Stimulated activated naive B cell treated with anti-CD40 and anti-IgM and Interleukin-4, amounts not matched to agents 10 μg/mL and 1 μg/mL and 100 μg/mL, for 72 hours (primary cell): ENCODE results near the gene BRCA1.
"Not testable (repeated sequence)": the region's sequence is repeated elsewhere in the genome, so short reads cannot be mapped to it uniquely, and the experiment has no call there.

Experiments
- ATAC-seq, 2 donors: fragments of 150-1000 bp; cut with Tn5 transposase; replicated peaks; 2 replicates each; pipeline ENCODE4 v1.10.0; 2021; ENCODE audit warnings: moderate library complexity in 1 of 2
- DNase-seq: peaks from one replicate; pipeline ENCODE4 v3.0.0; 2021
- H3K27ac Mint-ChIP-seq: one replicate; pipeline ENCODE4 v1.8.0; 2022; ENCODE audit warnings: mild to moderate bottlenecking, mixed read lengths
- H3K27me3 Mint-ChIP-seq, 2 donors: one replicate each; pipeline ENCODE4 v1.8.0; 2022; ENCODE audit warnings: mixed read lengths in 2 of 2
- H3K36me3 Mint-ChIP-seq, 2 donors: one replicate each; pipeline ENCODE4 v1.8.0; 2022; ENCODE audit warnings: mixed read lengths in 2 of 2, mild to moderate bottlenecking in 1 of 2
- H3K4me1 Mint-ChIP-seq, 2 donors: one replicate each; pipeline ENCODE4 v1.8.0; 2022; ENCODE audit warnings: mixed read lengths in 2 of 2, mild to moderate bottlenecking in 1 of 2
- H3K4me3 Mint-ChIP-seq, 2 donors: one replicate each; pipeline ENCODE4 v1.8.0; 2022; ENCODE audit warnings: mild to moderate bottlenecking in 2 of 2, mixed read lengths in 2 of 2, moderate library complexity in 1 of 2
- H3K9me3 Mint-ChIP-seq, 2 donors: one replicate each; pipeline ENCODE4 v1.8.0; 2022; ENCODE audit warnings: mixed read lengths in 2 of 2, mild to moderate bottlenecking in 1 of 2

The BRCA1 gene

GRCh38 chr17:43069368-43069898, 55.7 kb downstream of the BRCA1 start:
- Mint-ChIP-seq H3K27ac (no peak overlapping the region), H3K9me3 (no peaks in the 10 kb centered on the region), H3K4me3 (no peak overlapping the region), H3K4me1 (no peaks in the 10 kb centered on the region), H3K36me3 (peaks cover 4 to 21% of the 10 kb centered on the region in 2 donors), H3K27me3 (no peaks in the 10 kb centered on the region)
- ATAC-seq (no peak), DNase-seq (no peak)

- DNase-seq (no peak), ATAC-seq (no peak)
- Mint-ChIP-seq H3K4me1 (no peaks in the 10 kb centered on the region), H3K27ac (no peak overlapping the region), H3K27me3 (no peaks in the 10 kb centered on the region), H3K9me3 (no peaks in the 10 kb centered on the region), H3K4me3 (no peak overlapping the region), H3K36me3 (peaks cover 4 to 21% of the 10 kb centered on the region in 2 donors)
These were observed 56.4 kb downstream of the BRCA1 start for GRCh38 chr17:43068570-43069367.

- Mint-ChIP-seq H3K27ac (no peak overlapping the region), H3K4me3 (no peak overlapping the region), H3K36me3 (peaks cover 18 to 24% of the 10 kb centered on the region in 2 donors), H3K9me3 (no peaks in the 10 kb centered on the region), H3K27me3 (no peaks in the 10 kb centered on the region), H3K4me1 (no peaks in the 10 kb centered on the region)
- ATAC-seq (no peak), DNase-seq (no peak)
These were observed 62.1 kb downstream of the BRCA1 start for GRCh38 chr17:43062984-43063638.

- peaks cover 13 to 36% of the 10 kb centered on the region in 2 donors for H3K36me3 Mint-ChIP-seq
- no peaks in the 10 kb centered on the region for H3K27me3 Mint-ChIP-seq
These were observed 69.1 kb downstream of the BRCA1 start for GRCh38 chr17:43056051-43056450.

GRCh38 chr17:43053008-43053407, 72.2 kb downstream of the BRCA1 start:
- not testable (repeated sequence) for ATAC-seq, H3K4me1 Mint-ChIP-seq, H3K4me3 Mint-ChIP-seq, DNase-seq, H3K9me3 Mint-ChIP-seq, H3K27me3 Mint-ChIP-seq, H3K27ac Mint-ChIP-seq
- H3K36me3 Mint-ChIP-seq: peaks cover 20 to 39% of the 10 kb centered on the region in 2 donors

More at GRCh38 chr17:43056051-43056450, 69.1 kb downstream of the BRCA1 start:
- no peaks in the 10 kb centered on the region for H3K4me1 Mint-ChIP-seq
- H3K27ac Mint-ChIP-seq: no peak overlapping the region
- ATAC-seq (no peak), DNase-seq (no peak)
- no peaks in the 10 kb centered on the region for H3K9me3 Mint-ChIP-seq
- H3K4me3 Mint-ChIP-seq: no peak overlapping the region

- no peak for ATAC-seq
- no peak overlapping the region for H3K27ac Mint-ChIP-seq
- H3K36me3 Mint-ChIP-seq: peaks cover 23 to 42% of the 10 kb centered on the region in 2 donors
- H3K27me3 Mint-ChIP-seq: no peaks in the 10 kb centered on the region
- H3K4me3 Mint-ChIP-seq: no peak overlapping the region
- H3K4me1 Mint-ChIP-seq: no peaks in the 10 kb centered on the region
- DNase-seq: no peak
- H3K9me3 Mint-ChIP-seq: no peaks in the 10 kb centered on the region
These were observed 73.2 kb downstream of the BRCA1 start for GRCh38 chr17:43051969-43052368.

- no peak for ATAC-seq
- Mint-ChIP-seq H3K27me3 (no peaks in the 10 kb centered on the region), H3K27ac (no peak overlapping the region)
These were observed 81.1 kb downstream of the BRCA1 start for GRCh38 chr17:43044024-43044423.

GRCh38 chr17:43043307-43043706, 81.9 kb downstream of the BRCA1 start:
- peaks cover 10 to 11% of the 10 kb centered on the region in 2 donors for H3K36me3 Mint-ChIP-seq
- no peak for DNase-seq
- H3K4me3 Mint-ChIP-seq: no peak overlapping the region
- no peaks in the 10 kb centered on the region for H3K9me3 Mint-ChIP-seq
- no peaks in the 10 kb centered on the region for H3K27me3 Mint-ChIP-seq
- no peak for ATAC-seq
- no peaks in the 10 kb centered on the region for H3K4me1 Mint-ChIP-seq
- H3K27ac Mint-ChIP-seq: no peak overlapping the region

More at GRCh38 chr17:43044024-43044423, 81.1 kb downstream of the BRCA1 start:
- Mint-ChIP-seq H3K4me1 (no peaks in the 10 kb centered on the region), H3K9me3 (no peaks in the 10 kb centered on the region), H3K4me3 (no peak overlapping the region), H3K36me3 (peaks cover 10 to 15% of the 10 kb centered on the region in 2 donors)
- no peak for DNase-seq

- Mint-ChIP-seq H3K9me3 (no peaks in the 10 kb centered on the region), H3K36me3 (peaks cover 6% of the 10 kb centered on the region in 2 donors), H3K27ac (no peak overlapping the region), H3K27me3 (no peaks in the 10 kb centered on the region), H3K4me3 (no peak overlapping the region), H3K4me1 (no peaks in the 10 kb centered on the region)
- ATAC-seq (no peak), DNase-seq (no peak)
These were observed 83.0 kb downstream of the BRCA1 start for GRCh38 chr17:43042025-43042628.

GRCh38 chr17:43040655-43041054, 84.5 kb downstream of the BRCA1 start:
- H3K4me1 Mint-ChIP-seq: no peaks in the 10 kb centered on the region

GRCh38 chr17:43039646-43040045, 85.5 kb downstream of the BRCA1 start:
- Mint-ChIP-seq H3K27ac (no peak overlapping the region), H3K9me3 (no peaks in the 10 kb centered on the region), H3K4me1 (no peaks in the 10 kb centered on the region)

More at GRCh38 chr17:43040655-43041054, 84.5 kb downstream of the BRCA1 start:
- Mint-ChIP-seq H3K27me3 (no peaks in the 10 kb centered on the region), H3K4me3 (no peak overlapping the region), H3K36me3 (peaks cover 4% of the 10 kb centered on the region in 2 donors), H3K27ac (no peak overlapping the region), H3K9me3 (no peaks in the 10 kb centered on the region)
- ATAC-seq: no peak
- no peak for DNase-seq

GRCh38 chr17:43034894-43035293, 90.3 kb downstream of the BRCA1 start:
- no peak overlapping the region for H3K27ac Mint-ChIP-seq
- ATAC-seq: no peak
- H3K9me3 Mint-ChIP-seq: no peaks in the 10 kb centered on the region
- H3K4me3 Mint-ChIP-seq: no peak overlapping the region
- H3K27me3 Mint-ChIP-seq: no peaks in the 10 kb centered on the region
- H3K4me1 Mint-ChIP-seq: no peaks in the 10 kb centered on the region
- no peak for DNase-seq
- no peaks in the 10 kb centered on the region for H3K36me3 Mint-ChIP-seq

More at GRCh38 chr17:43039646-43040045, 85.5 kb downstream of the BRCA1 start:
- no peak overlapping the region for H3K4me3 Mint-ChIP-seq
- no peak for DNase-seq
- H3K27me3 Mint-ChIP-seq: no peaks in the 10 kb centered on the region
- no peak for ATAC-seq
- peaks cover 2 to 4% of the 10 kb centered on the region in 2 donors for H3K36me3 Mint-ChIP-seq

- DNase-seq: no peak
- H3K27me3 Mint-ChIP-seq: no peaks in the 10 kb centered on the region
- no peaks in the 10 kb centered on the region for H3K36me3 Mint-ChIP-seq
- H3K27ac Mint-ChIP-seq: no peak overlapping the region
- no peaks in the 10 kb centered on the region for H3K9me3 Mint-ChIP-seq
- no peaks in the 10 kb centered on the region for H3K4me1 Mint-ChIP-seq
- ATAC-seq: no peak
- H3K4me3 Mint-ChIP-seq: no peak overlapping the region
These were observed 90.9 kb downstream of the BRCA1 start for GRCh38 chr17:43033948-43034881.
